Stimulated activated CD8-positive, alpha-beta memory T cell treated with anti-CD3 and anti-CD28 coated beads, Interleukin-7, amount 100 ng/mL, for 1 hour (primary cell): ENCODE data around the gene DIP2C.
"Not testable (repeated sequence)": the region's sequence is repeated elsewhere in the genome, so short reads cannot be mapped to it uniquely, and the experiment has no call there.

Source experiments
- DNase-seq, 2 donors: peaks; one replicate each; pipeline ENCODE4 v3.0.0-alpha.2; 2020; ENCODE audit warnings: low read depth in 2 of 2

The DIP2C gene

GRCh38 chr10:517241-517830 is 172.1 kb downstream of the DIP2C start:
- DNase-seq = no peak

GRCh38 chr10:516764-517163 is 172.7 kb downstream of the DIP2C start:
- DNase-seq = no peak

GRCh38 chr10:515674-516073 is 173.8 kb downstream of the DIP2C start:
- DNase-seq = no peak

- DNase-seq = no peak
Measured at GRCh38 chr10:514137-514671, 175.3 kb downstream of the DIP2C start.

- DNase-seq = no peak
Measured at GRCh38 chr10:513393-513792, 176.1 kb downstream of the DIP2C start.

GRCh38 chr10:512661-513060 is 176.8 kb downstream of the DIP2C start:
- DNase-seq = not testable (repeated sequence)

GRCh38 chr10:511849-512191 is 177.6 kb downstream of the DIP2C start:
- DNase-seq = no peak

GRCh38 chr10:511101-511848 is 178.2 kb downstream of the DIP2C start:
- DNase-seq = peak; percentile 40 to 59

GRCh38 chr10:510415-510881 is 179.0 kb downstream of the DIP2C start:
- no peak for DNase-seq

- no peak for DNase-seq
Measured at GRCh38 chr10:509361-510102, 179.9 kb downstream of the DIP2C start.

- DNase-seq = no peak
Measured at GRCh38 chr10:508726-509125, 180.7 kb downstream of the DIP2C start.

- DNase-seq = no peak
Measured at GRCh38 chr10:507908-508444, 181.5 kb downstream of the DIP2C start.

- no peak for DNase-seq
Measured at GRCh38 chr10:507355-507699, 182.1 kb downstream of the DIP2C start.

- no peak for DNase-seq
Measured at GRCh38 chr10:506451-507354, 182.8 kb downstream of the DIP2C start.

- DNase-seq = no peak
Measured at GRCh38 chr10:505419-505818, 184.0 kb downstream of the DIP2C start.

- no peak for DNase-seq
Measured at GRCh38 chr10:504806-505205, 184.7 kb downstream of the DIP2C start.

GRCh38 chr10:504121-504611 is 185.3 kb downstream of the DIP2C start:
- no peak for DNase-seq

- no peak for DNase-seq
Measured at GRCh38 chr10:501596-501995, 187.9 kb downstream of the DIP2C start.

- DNase-seq = no peak
Measured at GRCh38 chr10:500876-501275, 188.6 kb downstream of the DIP2C start.

- DNase-seq = no peak
Measured at GRCh38 chr10:499991-500390, 189.5 kb downstream of the DIP2C start.

GRCh38 chr10:498760-499435 is 190.6 kb downstream of the DIP2C start:
- DNase-seq = no peak
